GM23338 (cell line): Measurements from ENCODE around the gene PSMG4.
"Not testable (repeated sequence)": the region's sequence is repeated elsewhere in the genome, so short reads cannot be mapped to it uniquely, and the experiment has no call there.

Source experiments
- CREB1 ChIP-seq: fragments of 250-450 bp; sonication (Bioruptor Pico); IDR thresholded peaks from 2 replicates; pipeline ENCODE4 v1.5.0; 2020; ENCODE audit warnings: low read depth, mild to moderate bottlenecking, moderate library complexity
- CTCF ChIP-seq, 2 experiments: fragments of 200-600 bp in 1 of 2; sonication (generic) in 1 of 2; conservative IDR thresholded peaks; 2 replicates each; pipeline versions ENCODE4 v1.5.1 to v1.6.1; 2016 to 2017; ENCODE audit warnings: antibody characterized with exemption in 2 of 2, low read depth in 2 of 2, mild to moderate bottlenecking in 2 of 2, moderate library complexity in 1 of 2
- ETS1 ChIP-seq: IDR thresholded peaks from 2 replicates; pipeline ENCODE4 v1.6.1; 2016; ENCODE audit warnings: antibody characterized with exemption
- EZH2 ChIP-seq: fragments of 200-600 bp; sonication (generic); IDR thresholded peaks from one replicate; pipeline ENCODE4 v1.8.0; 2017; ENCODE audit warnings: antibody characterized with exemption, mild to moderate bottlenecking, low read depth; ENCODE audit not compliant: unreplicated experiment
- EZH2phosphoT487 ChIP-seq: fragments of 200-600 bp; sonication (generic); IDR thresholded peaks from one replicate; pipeline ENCODE4 v1.8.1; 2018; ENCODE audit warnings: antibody characterized with exemption; ENCODE audit not compliant: unreplicated experiment
- JUNB ChIP-seq: IDR thresholded peaks from one replicate; pipeline ENCODE4 v1.6.1; 2016; ENCODE audit warnings: antibody characterized with exemption; ENCODE audit not compliant: unreplicated experiment
- NANOG ChIP-seq: IDR thresholded peaks from 2 replicates; pipeline ENCODE4 v1.6.1; 2016; ENCODE audit warnings: antibody characterized with exemption, borderline replicate concordance
- POLR2AphosphoS5 ChIP-seq: IDR thresholded peaks from 2 replicates; pipeline ENCODE4 v1.6.1; 2016; ENCODE audit warnings: antibody characterized with exemption, low read depth
- REST ChIP-seq: IDR thresholded peaks from one replicate; pipeline ENCODE4 v1.6.1; 2018; ENCODE audit warnings: antibody characterized with exemption; ENCODE audit not compliant: unreplicated experiment
- STAT1 ChIP-seq: IDR thresholded peaks from one replicate; pipeline ENCODE4 v1.6.1; 2016; ENCODE audit warnings: antibody characterized with exemption; ENCODE audit not compliant: unreplicated experiment
- ZNF331 ChIP-seq: fragments of 250-450 bp; sonication (Bioruptor Pico); IDR thresholded peaks from 2 replicates; pipeline ENCODE4 v1.5.0; 2020; ENCODE audit warnings: low read depth, mild to moderate bottlenecking, moderate library complexity
- ZNF462 ChIP-seq: fragments of 250-450 bp; sonication (Bioruptor Pico); IDR thresholded peaks from 2 replicates; pipeline ENCODE4 v1.5.0; 2020; ENCODE audit warnings: mild to moderate bottlenecking, moderate library complexity

- not testable (repeated sequence) for TF ChIP-seq CTCF (conservative IDR thresholded peaks at IDR 0.05; ENCODE audit: low read depth in 2 of 2); EZH2; CREB1 (CRISPR knock-in tag); EZH2phosphoT487; JUNB; REST; POLR2AphosphoS5; ZNF462 (CRISPR knock-in tag); ZNF331 (CRISPR knock-in tag); NANOG; ETS1; STAT1
Observed at GRCh38 chr6:3241745-3242144, 17.0 kb upstream of the PSMG4 start.
